Amygdala (tissue), 56 donors: ENCODE measurements around the gene RNF5.
"Not testable (repeated sequence)": the region's sequence is repeated elsewhere in the genome, so short reads cannot be mapped to it uniquely, and the experiment has no call there.

Source experiments
- DNase-seq, 56 donors: peaks; one replicate each; lab custom pipeline; 2025; lab: John Stamatoyannopoulos, UW

The RNF5 gene

GRCh38 chr6:32174416-32174815, 3.8 kb upstream of the RNF5 start:
- no peak for DNase-seq

GRCh38 chr6:32175322-32175710, 2.9 kb upstream of the RNF5 start:
- DNase-seq, result no peak

- peak; percentile 57 to 99 (median 96) for DNase-seq
These were observed 2.3 kb upstream of the RNF5 start, which contains the start of gene AGPAT1 for GRCh38 chr6:32175711-32176475. AGPAT1 (minus strand) TSS chr6:32176084; CDS start chr6:32171496, 4,588 bp downstream.

GRCh38 chr6:32176476-32177182, 1.6 kb upstream of the RNF5 start:
- DNase-seq, result no peak

GRCh38 chr6:32177183-32177787, 920 bp upstream of the RNF5 start:
- DNase-seq, result peak in 6 of 56 donors; percentile 44 to 63 (median 57)

GRCh38 chr6:32178547-32179440, 589 bp downstream of the RNF5 start:
- no peak for DNase-seq

- no peak for DNase-seq
These were observed 1.7 kb downstream of the RNF5 start for GRCh38 chr6:32179766-32180405.

- DNase-seq, result no peak
These were observed 3.0 kb downstream of the RNF5 start for GRCh38 chr6:32181148-32181702.

GRCh38 chr6:32181915-32182529, 3.8 kb downstream of the RNF5 start:
- no peak for DNase-seq

GRCh38 chr6:32182555-32182981, 4.4 kb downstream of the RNF5 start:
- no peak for DNase-seq

GRCh38 chr6:32183030-32183429, 4.8 kb downstream of the RNF5 start:
- no peak for DNase-seq

- DNase-seq, result no peak
These were observed 5.4 kb downstream of the RNF5 start for GRCh38 chr6:32183483-32184083.

GRCh38 chr6:32184084-32184640, 6.0 kb downstream of the RNF5 start, which contains the start of gene AGER:
AGER (minus strand) TSS chr6:32184253; CDS start chr6:32184222, 31 bp downstream.
- DNase-seq, result no peak

- peak in 8 of 56 donors; percentile 8 to 48 (median 18) for DNase-seq
These were observed 7.5 kb downstream of the RNF5 start for GRCh38 chr6:32185681-32186131.

- DNase-seq, result not testable (repeated sequence)
These were observed 8.1 kb downstream of the RNF5 start for GRCh38 chr6:32186151-32186840.

- no peak for DNase-seq
These were observed 9.0 kb downstream of the RNF5 start for GRCh38 chr6:32187009-32187709.
